Measurements from ENCODE around the gene HMGCS2. TPM values are rescaled to one million over a fixed set of nuclear protein-coding genes. Genes with fewer than 3 reads are reported as not detected.

Gene HMGCS2
- total RNA-seq, 1 donor from 2014 or later = 105 TPM

DNA sequence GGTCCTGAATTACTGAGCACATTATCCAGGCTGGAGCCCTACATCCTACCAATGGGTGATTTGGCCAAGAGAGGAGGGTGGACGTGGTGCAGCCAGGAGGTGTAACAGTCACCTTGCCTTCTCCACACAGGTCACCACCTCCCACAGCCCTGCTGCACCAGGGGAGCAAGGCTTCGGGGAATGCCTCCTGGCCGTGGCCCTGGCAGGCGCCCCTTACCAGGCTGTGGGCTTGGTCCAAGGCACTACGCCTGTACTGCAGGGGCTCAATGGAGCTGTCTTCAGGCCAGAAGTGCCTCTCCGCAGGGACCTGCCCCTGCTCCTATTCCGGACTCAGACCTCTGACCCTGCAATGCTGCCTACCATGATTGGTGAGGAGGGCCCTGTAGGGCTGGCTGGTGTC is 26.0 kb downstream of the HMGCS2 start:
- Mint-ChIP-seq H3K4me1 (ENCODE audit: low read depth) (peaks cover 16% of the 10 kb centered on the region), H3K4me3 (ENCODE audit: low read depth) (no peak overlapping the region), H3K9me3 (ENCODE audit: low read depth) (no peaks in the 10 kb centered on the region), H3K27ac (peak overlapping the region; percentile 18), H3K36me3 (ENCODE audit: insufficient read depth) (peaks cover 25% of the 10 kb centered on the region), H3K27me3 (no peaks in the 10 kb centered on the region)
- TF ChIP-seq, protein P1, sequence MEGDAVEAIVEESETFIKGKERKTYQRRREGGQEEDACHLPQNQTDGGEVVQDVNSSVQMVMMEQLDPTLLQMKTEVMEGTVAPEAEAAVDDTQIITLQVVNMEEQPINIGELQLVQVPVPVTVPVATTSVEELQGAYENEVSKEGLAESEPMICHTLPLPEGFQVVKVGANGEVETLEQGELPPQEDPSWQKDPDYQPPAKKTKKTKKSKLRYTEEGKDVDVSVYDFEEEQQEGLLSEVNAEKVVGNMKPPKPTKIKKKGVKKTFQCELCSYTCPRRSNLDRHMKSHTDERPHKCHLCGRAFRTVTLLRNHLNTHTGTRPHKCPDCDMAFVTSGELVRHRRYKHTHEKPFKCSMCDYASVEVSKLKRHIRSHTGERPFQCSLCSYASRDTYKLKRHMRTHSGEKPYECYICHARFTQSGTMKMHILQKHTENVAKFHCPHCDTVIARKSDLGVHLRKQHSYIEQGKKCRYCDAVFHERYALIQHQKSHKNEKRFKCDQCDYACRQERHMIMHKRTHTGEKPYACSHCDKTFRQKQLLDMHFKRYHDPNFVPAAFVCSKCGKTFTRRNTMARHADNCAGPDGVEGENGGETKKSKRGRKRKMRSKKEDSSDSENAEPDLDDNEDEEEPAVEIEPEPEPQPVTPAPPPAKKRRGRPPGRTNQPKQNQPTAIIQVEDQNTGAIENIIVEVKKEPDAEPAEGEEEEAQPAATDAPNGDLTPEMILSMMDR (IDR thresholded peaks at IDR 0.05; ENCODE audit: unreplicated experiment) = no peak
- DNase-seq (ENCODE audit: low spot score, unreplicated experiment) = no peak

DNA sequence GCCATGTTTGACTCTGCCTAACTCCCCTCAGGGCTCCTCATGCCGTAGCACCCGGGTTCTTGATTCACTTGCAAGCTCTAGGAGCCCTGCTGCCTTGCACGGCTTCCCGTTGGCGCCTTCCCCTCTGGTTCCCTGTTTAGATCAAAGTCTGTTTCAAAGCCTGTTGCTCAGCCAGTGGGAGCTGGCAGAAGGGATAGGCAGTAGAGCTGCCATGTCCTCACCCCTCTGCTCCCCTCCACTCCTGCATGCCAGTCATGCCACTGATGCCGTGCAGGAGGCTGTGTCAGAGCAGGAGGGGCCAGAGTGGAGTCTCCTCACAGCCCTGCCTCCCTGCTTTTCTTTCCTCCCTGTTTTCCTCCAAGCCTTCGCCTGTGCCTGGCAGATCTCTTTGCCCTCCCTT is 26.5 kb downstream of the HMGCS2 start:
- no peak for DNase-seq (ENCODE audit: low spot score, unreplicated experiment)
- no peaks in the 10 kb centered on the region for H3K27me3 Mint-ChIP-seq
- H3K27ac Mint-ChIP-seq = peak overlapping the region; percentile 18
- no peak overlapping the region for H3K4me3 Mint-ChIP-seq (ENCODE audit: low read depth)
- H3K4me1 Mint-ChIP-seq (ENCODE audit: low read depth) = peaks cover 21% of the 10 kb centered on the region
- no peaks in the 10 kb centered on the region for H3K9me3 Mint-ChIP-seq (ENCODE audit: low read depth)
- TF ChIP-seq, protein P1 (IDR thresholded peaks at IDR 0.05; ENCODE audit: unreplicated experiment) = no peak
- peaks cover 27% of the 10 kb centered on the region for H3K36me3 Mint-ChIP-seq (ENCODE audit: insufficient read depth)

DNA sequence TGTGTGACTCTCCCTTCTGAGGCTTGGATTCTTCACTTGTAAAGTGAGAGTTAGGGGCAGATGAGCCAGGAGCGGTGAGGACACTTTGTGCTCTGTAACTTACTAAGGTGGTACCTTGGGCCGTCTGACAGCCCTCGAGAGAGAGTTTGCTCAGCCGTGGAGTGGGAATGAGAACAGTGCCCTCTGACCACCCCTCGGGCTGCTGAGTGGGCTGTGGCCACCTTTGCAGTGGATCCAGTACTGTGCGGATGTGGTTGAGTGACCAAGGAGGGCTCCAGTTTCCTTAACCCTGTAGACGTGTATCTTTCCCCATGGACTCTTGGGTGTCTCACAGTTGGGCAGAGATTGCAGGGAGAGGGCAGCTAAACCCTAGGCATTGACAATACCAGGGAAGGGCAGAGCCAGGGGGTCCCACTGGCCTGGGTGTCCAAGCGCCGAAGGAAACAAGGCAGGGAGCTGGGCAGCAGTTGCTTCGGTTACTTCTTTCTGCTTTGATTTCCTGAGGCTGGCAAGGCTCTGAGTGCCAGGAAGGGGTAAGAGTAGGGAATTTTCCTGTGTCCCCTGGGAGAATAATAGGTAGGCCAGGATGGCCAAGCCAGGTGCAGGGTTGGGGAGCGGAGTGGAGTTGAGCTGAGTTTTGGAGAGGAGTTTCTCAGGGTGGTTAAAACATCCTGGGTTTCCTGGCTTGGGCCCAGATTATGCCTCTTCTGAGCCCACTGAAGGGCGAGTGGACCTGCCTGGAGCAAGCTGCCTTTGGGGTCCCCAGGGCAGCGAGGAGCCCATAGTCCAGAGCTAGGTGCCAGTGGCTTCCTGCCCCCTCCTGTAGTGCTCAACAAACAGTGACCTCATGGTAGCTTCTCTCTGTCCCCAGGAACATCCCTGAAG is 27.6 kb downstream of the HMGCS2 start:
- peak overlapping the region; percentile 64 for H3K27ac Mint-ChIP-seq

DNA sequence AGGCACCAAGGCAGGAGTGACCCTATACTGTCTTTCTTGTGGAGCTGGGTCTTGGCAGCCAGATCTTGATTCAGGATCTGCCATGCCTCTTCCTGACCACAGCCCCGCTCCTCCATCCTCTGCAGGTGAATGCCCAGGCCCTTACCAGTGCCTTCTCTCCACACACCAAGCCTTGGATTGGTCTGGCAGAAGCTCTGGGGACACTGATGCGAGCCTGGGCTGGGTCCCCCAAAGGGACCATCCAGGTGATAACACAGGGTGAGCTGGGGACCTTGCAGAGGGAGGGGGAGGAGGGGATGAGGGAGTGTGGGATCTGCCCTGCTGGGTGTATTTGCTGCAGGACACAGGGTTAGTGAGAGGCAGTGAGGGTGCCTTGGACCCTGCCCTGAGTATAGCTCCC is 28.4 kb downstream of the HMGCS2 start:
- Mint-ChIP-seq H3K4me3 (ENCODE audit: low read depth) (no peak overlapping the region), H3K4me1 (ENCODE audit: low read depth) (peaks cover 26% of the 10 kb centered on the region), H3K9me3 (ENCODE audit: low read depth) (no peaks in the 10 kb centered on the region), H3K27ac (peak overlapping the region; percentile 41), H3K36me3 (ENCODE audit: insufficient read depth) (peaks cover 36% of the 10 kb centered on the region), H3K27me3 (no peaks in the 10 kb centered on the region)
- TF ChIP-seq, protein P1 (IDR thresholded peaks at IDR 0.05; ENCODE audit: unreplicated experiment) = no peak
- DNase-seq (ENCODE audit: low spot score, unreplicated experiment) = no peak

More for the DNA sequence above, 27.6 kb downstream of the HMGCS2 start:
- TF ChIP-seq, protein P1 (IDR thresholded peaks at IDR 0.05; ENCODE audit: unreplicated experiment) = no peak
- peaks cover 29% of the 10 kb centered on the region for H3K4me1 Mint-ChIP-seq (ENCODE audit: low read depth)
- H3K9me3 Mint-ChIP-seq (ENCODE audit: low read depth) = no peaks in the 10 kb centered on the region
- H3K36me3 Mint-ChIP-seq (ENCODE audit: insufficient read depth) = peaks cover 34% of the 10 kb centered on the region
- no peaks in the 10 kb centered on the region for H3K27me3 Mint-ChIP-seq
- no peak for DNase-seq (ENCODE audit: low spot score, unreplicated experiment)
- H3K4me3 Mint-ChIP-seq (ENCODE audit: low read depth) = no peak overlapping the region

DNA sequence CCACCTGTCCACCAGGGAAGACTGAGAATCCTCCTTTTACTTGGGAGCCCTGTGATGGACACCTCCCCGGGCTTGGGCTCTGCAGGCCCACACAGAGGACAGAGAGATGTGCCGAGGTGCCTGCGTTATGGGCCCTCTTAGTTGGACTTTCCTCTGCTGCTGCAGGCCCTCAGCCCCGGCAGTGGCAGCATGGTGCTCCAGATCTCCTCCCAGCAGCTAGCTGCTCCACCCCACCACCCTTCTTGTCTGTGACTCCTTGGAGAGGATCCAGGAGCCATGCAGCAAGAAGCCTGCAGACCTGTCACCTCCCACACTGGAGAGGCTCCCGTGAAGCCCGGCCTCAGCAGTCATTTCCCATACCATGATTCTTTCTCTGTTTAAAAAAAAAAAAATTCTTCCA is 29.6 kb downstream of the HMGCS2 start:
- no peak overlapping the region for H3K4me3 Mint-ChIP-seq (ENCODE audit: low read depth)
- H3K27me3 Mint-ChIP-seq = no peaks in the 10 kb centered on the region
- H3K27ac Mint-ChIP-seq = peak overlapping the region; percentile 45
- no peak for DNase-seq (ENCODE audit: low spot score, unreplicated experiment)
- TF ChIP-seq, protein P1 (IDR thresholded peaks at IDR 0.05; ENCODE audit: unreplicated experiment) = no peak
- H3K9me3 Mint-ChIP-seq (ENCODE audit: low read depth) = no peaks in the 10 kb centered on the region
- H3K4me1 Mint-ChIP-seq (ENCODE audit: low read depth) = peaks cover 21% of the 10 kb centered on the region
- peaks cover 40% of the 10 kb centered on the region for H3K36me3 Mint-ChIP-seq (ENCODE audit: insufficient read depth)
